Activated B cell treated with CpG ODN at 0.5 μM for 24 hours (primary cell): ENCODE measurements around the gene MASP1. TPM values are rescaled to one million over a fixed set of nuclear protein-coding genes. Genes with fewer than 3 reads are reported as not detected.

ENCODE experiments used
- ATAC-seq: fragments of 200-7000 bp; cut with Tn5 transposase; one replicate; pipeline ENCODE4 v1.10.0; 2021; ENCODE audit warnings: low read depth, mild to moderate bottlenecking, moderate library complexity
- CTCF ChIA-PET: fragments of 350-600 bp; sonication (Branson Sonifier 250); formaldehyde crosslinking; loops from one replicate; lab custom pipeline; 2021; ENCODE audit warnings: antibody characterized with exemption; lab: Charles Lee
- POLR2A ChIA-PET: fragments of 350-600 bp; sonication (Branson Sonifier 250); formaldehyde crosslinking; loops from one replicate; lab custom pipeline; 2021; ENCODE audit warnings: antibody characterized with exemption; lab: Charles Lee
- DNase-seq: peaks from one replicate; pipeline ENCODE4 v3.0.0; 2022
- H3K27ac Mint-ChIP-seq: one replicate; pipeline ENCODE4 v1.8.0; 2020; ENCODE audit warnings: mixed read lengths
- H3K27me3 Mint-ChIP-seq: one replicate; pipeline ENCODE4 v1.8.0; 2021; ENCODE audit warnings: mixed read lengths
- H3K36me3 Mint-ChIP-seq: one replicate; pipeline ENCODE4 v1.8.0; 2021; ENCODE audit warnings: low read depth, mixed read lengths
- H3K4me1 Mint-ChIP-seq: one replicate; pipeline ENCODE4 v1.8.0; 2021; ENCODE audit warnings: mixed read lengths
- H3K4me3 Mint-ChIP-seq: one replicate; pipeline ENCODE4 v1.8.0; 2020; ENCODE audit warnings: mild to moderate bottlenecking, mixed read lengths
- H3K9me3 Mint-ChIP-seq: one replicate; pipeline ENCODE4 v1.8.0; 2020; ENCODE audit warnings: mixed read lengths
- intact Hi-C: fragments of 100-400 bp; cut with micrococcal nuclease; formaldehyde crosslinking; loops from one replicate; pipeline ENCODE4 v1.15.1; 2024
- total RNA-seq: library from RNA; stranded (reverse); gene quantifications from 2 replicates; pipeline ENCODE4 v1.2.3, GENCODE V29; 2022
- TF ChIP-seq, protein P1 (sequence below): fragments of 200-600 bp; IDR thresholded peaks from one replicate; pipeline ENCODE4 v1.8.0; 2022; ENCODE audit warnings: antibody characterized with exemption, mild to moderate bottlenecking

MASP1 gene
- total RNA-seq, 1 donor from 2014 or later: not detected

DNA sequence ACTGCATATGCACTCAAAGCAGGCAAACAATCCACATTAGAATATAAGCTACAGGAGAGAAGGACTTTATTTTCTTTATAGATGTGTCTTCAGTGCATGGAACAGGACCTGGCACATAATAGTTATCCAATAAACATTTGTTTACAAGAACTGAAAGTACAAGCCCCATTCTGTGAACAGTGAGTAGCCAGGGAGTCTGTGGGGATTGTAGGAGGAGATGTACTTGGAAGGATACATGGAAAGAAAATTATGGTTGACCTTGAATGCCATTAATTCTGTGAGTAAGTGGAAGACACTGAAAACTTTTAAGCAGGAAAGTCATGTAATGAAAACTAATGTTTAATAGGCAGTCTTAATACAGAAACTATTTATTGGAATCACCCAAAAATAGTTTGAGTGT is 28.3 kb downstream of the MASP1 start:
- no peak overlapping the region for H3K27ac Mint-ChIP-seq
- CTCF ChIA-PET: no interaction called here

DNA sequence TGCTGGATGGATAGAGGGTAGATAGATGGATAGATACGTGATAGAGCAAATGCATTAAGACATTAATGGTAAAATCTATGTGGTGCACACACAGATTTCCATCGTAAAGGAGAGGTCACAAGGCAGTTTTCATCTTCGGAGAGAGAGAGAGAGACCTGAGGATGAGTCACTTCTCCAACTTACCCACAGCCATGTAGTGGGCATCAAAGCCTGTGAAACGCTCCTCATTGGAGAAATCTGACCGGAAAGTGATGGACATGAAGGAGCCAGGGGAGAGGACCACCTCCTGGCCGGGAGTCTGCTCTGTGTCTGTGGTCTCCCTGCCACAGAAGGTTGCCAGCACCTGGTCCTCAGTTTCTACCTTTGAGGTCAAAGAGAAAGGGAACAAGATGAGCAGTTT is 29.2 kb downstream of the MASP1 start:
- Mint-ChIP-seq H3K9me3 (peaks cover 4% of the 10 kb centered on the region), H3K4me3 (no peak overlapping the region), H3K27me3 (peaks cover 30% of the 10 kb centered on the region), H3K27ac (no peak overlapping the region), H3K4me1 (no peaks in the 10 kb centered on the region), H3K36me3 (no peaks in the 10 kb centered on the region)
- intact Hi-C loops: no loop called here
- TF ChIP-seq, protein P1, sequence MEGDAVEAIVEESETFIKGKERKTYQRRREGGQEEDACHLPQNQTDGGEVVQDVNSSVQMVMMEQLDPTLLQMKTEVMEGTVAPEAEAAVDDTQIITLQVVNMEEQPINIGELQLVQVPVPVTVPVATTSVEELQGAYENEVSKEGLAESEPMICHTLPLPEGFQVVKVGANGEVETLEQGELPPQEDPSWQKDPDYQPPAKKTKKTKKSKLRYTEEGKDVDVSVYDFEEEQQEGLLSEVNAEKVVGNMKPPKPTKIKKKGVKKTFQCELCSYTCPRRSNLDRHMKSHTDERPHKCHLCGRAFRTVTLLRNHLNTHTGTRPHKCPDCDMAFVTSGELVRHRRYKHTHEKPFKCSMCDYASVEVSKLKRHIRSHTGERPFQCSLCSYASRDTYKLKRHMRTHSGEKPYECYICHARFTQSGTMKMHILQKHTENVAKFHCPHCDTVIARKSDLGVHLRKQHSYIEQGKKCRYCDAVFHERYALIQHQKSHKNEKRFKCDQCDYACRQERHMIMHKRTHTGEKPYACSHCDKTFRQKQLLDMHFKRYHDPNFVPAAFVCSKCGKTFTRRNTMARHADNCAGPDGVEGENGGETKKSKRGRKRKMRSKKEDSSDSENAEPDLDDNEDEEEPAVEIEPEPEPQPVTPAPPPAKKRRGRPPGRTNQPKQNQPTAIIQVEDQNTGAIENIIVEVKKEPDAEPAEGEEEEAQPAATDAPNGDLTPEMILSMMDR: no peak
- ATAC-seq (no peak), DNase-seq (no peak)
- POLR2A ChIA-PET: no interaction called here
- CTCF ChIA-PET: no interaction called here

More for the DNA sequence above, 28.3 kb downstream of the MASP1 start:
- Mint-ChIP-seq H3K36me3 (no peaks in the 10 kb centered on the region), H3K4me1 (no peaks in the 10 kb centered on the region), H3K27me3 (peaks cover 36% of the 10 kb centered on the region), H3K4me3 (no peak overlapping the region), H3K9me3 (peaks cover 4% of the 10 kb centered on the region)
- POLR2A ChIA-PET: no interaction called here
- ATAC-seq (no peak), DNase-seq (no peak)
- TF ChIP-seq, protein P1: no peak
- intact Hi-C loops: no loop called here

DNA sequence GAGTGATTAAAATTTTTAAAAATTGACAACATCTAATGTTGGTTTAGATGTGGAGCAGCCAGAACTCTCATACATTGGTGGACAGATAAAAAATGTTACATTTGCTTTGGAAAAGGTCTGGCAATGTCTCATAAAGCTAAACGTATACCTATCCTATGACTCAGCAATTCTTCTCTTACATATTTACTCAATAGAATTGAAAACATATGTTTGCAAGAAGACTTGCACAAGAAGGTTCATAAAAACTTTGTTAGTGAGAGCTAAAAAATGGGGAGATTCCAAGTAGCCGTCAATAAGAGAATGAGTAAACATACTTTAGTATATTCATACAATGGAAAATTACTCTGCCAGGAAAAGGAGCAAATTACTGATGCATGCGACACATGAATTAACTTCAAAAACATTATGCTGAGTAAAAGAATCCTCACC is 30.0 kb downstream of the MASP1 start:
- POLR2A ChIA-PET: no interaction called here
- no peak overlapping the region for H3K27ac Mint-ChIP-seq
- ATAC-seq (no peak), DNase-seq (no peak)
- H3K4me1 Mint-ChIP-seq: no peaks in the 10 kb centered on the region
- H3K36me3 Mint-ChIP-seq: no peaks in the 10 kb centered on the region
- H3K9me3 Mint-ChIP-seq: peaks cover 4% of the 10 kb centered on the region
- intact Hi-C loops: no loop called here
- no peak overlapping the region for H3K4me3 Mint-ChIP-seq
- CTCF ChIA-PET: no interaction called here
- TF ChIP-seq, protein P1: no peak
- peaks cover 28% of the 10 kb centered on the region for H3K27me3 Mint-ChIP-seq

DNA sequence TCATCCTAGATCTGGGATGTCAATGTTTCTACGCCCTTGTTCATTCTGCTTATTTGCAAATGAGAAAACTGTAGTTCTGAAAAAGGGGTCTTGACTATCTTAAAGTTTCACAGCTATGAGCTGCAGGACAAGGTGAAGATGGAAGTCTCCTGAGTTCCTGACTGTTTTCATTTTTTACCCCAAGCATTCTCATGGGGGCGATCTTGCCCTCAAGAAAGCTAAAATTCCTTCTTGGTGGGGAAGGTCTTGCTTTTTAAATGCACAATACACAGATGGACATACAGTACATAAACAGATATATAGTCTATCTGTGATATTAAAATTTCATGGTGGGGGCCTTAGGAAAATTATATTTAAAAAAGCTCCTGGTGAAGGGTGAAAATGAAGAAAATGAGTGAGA is 32.4 kb downstream of the MASP1 start:
- TF ChIP-seq, protein P1: no peak
- Mint-ChIP-seq H3K4me3 (no peak overlapping the region), H3K9me3 (peaks cover 4% of the 10 kb centered on the region), H3K4me1 (no peaks in the 10 kb centered on the region), H3K36me3 (no peaks in the 10 kb centered on the region), H3K27me3 (peaks cover 18% of the 10 kb centered on the region), H3K27ac (no peak overlapping the region)
- no peak for DNase-seq
- ATAC-seq: no peak
- ChIA-PET CTCF (no interaction called here), POLR2A (no interaction called here)
- intact Hi-C loops: no loop called here

DNA sequence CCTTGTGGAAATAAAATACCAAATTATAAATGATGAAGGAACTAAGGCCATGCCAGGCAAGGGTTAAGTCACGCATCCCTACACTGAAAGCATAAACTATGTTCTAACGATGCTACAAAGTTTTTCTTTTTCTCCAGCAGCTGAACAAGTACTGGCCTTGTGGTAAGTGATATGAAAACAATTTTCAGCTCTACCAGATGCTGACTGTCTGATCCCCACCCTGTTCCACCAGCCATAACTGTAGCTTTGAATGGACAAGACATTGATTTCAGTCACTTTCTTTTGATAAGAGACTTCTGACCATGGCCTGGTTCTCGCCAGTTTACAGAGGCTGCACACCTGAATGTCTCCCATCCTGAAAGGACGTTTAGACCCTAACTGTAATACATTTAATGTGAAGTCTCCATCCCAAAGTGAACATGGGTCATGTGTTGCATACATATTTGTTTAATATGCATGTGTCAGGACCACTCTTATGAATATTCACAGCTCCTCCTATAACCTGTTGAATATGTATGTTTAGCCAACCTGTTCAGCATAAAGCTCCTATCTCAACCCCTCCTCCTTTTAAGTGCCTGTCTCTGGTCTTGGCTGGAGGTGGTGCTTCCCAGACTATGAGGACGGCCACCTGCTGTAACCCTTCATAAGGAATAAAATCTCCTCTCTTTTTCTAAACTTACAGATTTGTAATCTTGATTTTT is 33.4 kb downstream of the MASP1 start:
- no peak for DNase-seq
- H3K4me1 Mint-ChIP-seq: no peaks in the 10 kb centered on the region
- ChIA-PET CTCF (no interaction called here), POLR2A (no interaction called here)
- H3K27ac Mint-ChIP-seq: no peak overlapping the region
- peaks cover 18% of the 10 kb centered on the region for H3K27me3 Mint-ChIP-seq
- TF ChIP-seq, protein P1: no peak
- intact Hi-C loops: no loop called here
- H3K36me3 Mint-ChIP-seq: no peaks in the 10 kb centered on the region
- H3K4me3 Mint-ChIP-seq: no peak overlapping the region
- no peak for ATAC-seq
- H3K9me3 Mint-ChIP-seq: peaks cover 4% of the 10 kb centered on the region
